ENCODE results near the gene RFTN1. TPM values are rescaled to one million over a fixed set of nuclear protein-coding genes. Genes with fewer than 3 reads are reported as not detected.

The RFTN1 gene
- total RNA-seq, 2 experiments from 2014 or later = 55.7 to 56.4 TPM

DNA sequence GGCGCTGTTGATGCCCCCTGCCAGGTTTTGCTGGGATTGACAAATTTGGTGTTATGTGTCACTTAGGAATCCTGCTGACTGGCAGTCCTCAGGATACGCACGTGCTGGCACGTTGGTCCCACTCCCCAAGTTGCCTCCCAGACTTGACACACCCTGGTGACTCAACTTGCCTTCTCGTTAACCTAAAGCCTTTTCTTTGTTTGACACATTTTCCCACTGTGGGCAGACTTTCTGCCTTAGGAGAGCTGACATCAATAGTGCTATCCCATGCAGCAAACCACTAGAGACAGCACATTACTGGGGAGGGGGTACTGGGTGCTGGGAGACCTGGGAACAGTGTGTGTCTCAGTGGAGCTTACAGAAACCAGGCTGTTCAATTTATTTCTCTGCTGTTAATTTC is 144.2 kb downstream of the RFTN1 start:
- Mint-ChIP-seq H3K4me3 (no peak overlapping the region), H3K27me3 (no peaks in the 10 kb centered on the region), H3K36me3 (ENCODE audit: low read depth) (peaks cover 79% of the 10 kb centered on the region), H3K27ac (no peak overlapping the region), H3K4me1 (ENCODE audit: low read depth) (peaks cover 65% of the 10 kb centered on the region), H3K9me3 (no peaks in the 10 kb centered on the region)
- no peak for ATAC-seq (ENCODE audit: poor library complexity)
- CTCF ChIA-PET = interaction anchor here (0.8 kb wide), 1 partner anchor 79 kb away, joined by 3 read pairs; no protein-coding TSS in a partner anchor
- Histone ChIP-seq H3K4me1 (ENCODE audit: insufficient read depth, low read length) (peaks cover 15% of the 10 kb centered on the region), H3K27ac (ENCODE audit: low read depth in 1 of 2, low read length in 2 of 2) (no peak overlapping the region), H3K4me3 (ENCODE audit: low read length) (no peak overlapping the region), H3K36me3 (ENCODE audit: insufficient read depth, low read length) (peaks cover 68% of the 10 kb centered on the region), H3K27me3 (ENCODE audit: control insufficient read depth in 1 of 2, insufficient read depth in 2 of 2, low read length in 2 of 2) (no peaks in the 10 kb centered on the region), H3K9me3 (ENCODE audit: control insufficient read depth in 1 of 2, insufficient read depth in 1 of 2, low read length in 2 of 2) (no peaks in the 10 kb centered on the region)
- intact Hi-C loops (cut with DNase I, micrococcal nuclease) = no loop called here
- DNase-seq = no peak
- POLR2A ChIA-PET = no interaction called here
- TF ChIP-seq, protein P1, sequence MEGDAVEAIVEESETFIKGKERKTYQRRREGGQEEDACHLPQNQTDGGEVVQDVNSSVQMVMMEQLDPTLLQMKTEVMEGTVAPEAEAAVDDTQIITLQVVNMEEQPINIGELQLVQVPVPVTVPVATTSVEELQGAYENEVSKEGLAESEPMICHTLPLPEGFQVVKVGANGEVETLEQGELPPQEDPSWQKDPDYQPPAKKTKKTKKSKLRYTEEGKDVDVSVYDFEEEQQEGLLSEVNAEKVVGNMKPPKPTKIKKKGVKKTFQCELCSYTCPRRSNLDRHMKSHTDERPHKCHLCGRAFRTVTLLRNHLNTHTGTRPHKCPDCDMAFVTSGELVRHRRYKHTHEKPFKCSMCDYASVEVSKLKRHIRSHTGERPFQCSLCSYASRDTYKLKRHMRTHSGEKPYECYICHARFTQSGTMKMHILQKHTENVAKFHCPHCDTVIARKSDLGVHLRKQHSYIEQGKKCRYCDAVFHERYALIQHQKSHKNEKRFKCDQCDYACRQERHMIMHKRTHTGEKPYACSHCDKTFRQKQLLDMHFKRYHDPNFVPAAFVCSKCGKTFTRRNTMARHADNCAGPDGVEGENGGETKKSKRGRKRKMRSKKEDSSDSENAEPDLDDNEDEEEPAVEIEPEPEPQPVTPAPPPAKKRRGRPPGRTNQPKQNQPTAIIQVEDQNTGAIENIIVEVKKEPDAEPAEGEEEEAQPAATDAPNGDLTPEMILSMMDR (IDR thresholded peaks at IDR 0.05) = no peak

DNA sequence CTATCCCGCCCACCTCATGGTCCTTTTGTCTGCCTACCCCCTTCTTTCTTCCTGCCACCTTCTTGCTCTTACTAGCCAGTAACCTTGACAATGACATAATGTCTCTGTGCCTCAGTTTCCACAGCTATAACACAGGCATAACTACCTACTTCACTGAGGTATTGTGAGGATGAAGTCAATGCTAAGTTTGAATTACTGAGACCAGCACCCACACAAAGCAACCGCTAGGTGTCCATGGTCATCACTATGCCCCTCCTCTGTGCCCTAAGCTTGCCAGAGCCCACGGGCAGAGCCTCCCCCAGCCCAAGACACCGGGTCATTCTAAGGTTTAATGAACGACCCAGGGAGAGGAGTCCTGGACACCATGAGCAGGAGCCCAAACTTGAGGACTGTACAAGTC is 146.9 kb downstream of the RFTN1 start:
- no peak for ATAC-seq (ENCODE audit: poor library complexity)
- H3K4me1 Mint-ChIP-seq (ENCODE audit: low read depth) = peaks cover 43% of the 10 kb centered on the region
- Histone ChIP-seq H3K36me3 (ENCODE audit: insufficient read depth, low read length) (peaks cover 84% of the 10 kb centered on the region), H3K4me3 (ENCODE audit: low read length) (no peak overlapping the region), H3K9me3 (ENCODE audit: control insufficient read depth in 1 of 2, insufficient read depth in 1 of 2, low read length in 2 of 2) (no peaks in the 10 kb centered on the region), H3K4me1 (ENCODE audit: insufficient read depth, low read length) (peaks cover 2% of the 10 kb centered on the region), H3K27me3 (ENCODE audit: control insufficient read depth in 1 of 2, insufficient read depth in 2 of 2, low read length in 2 of 2) (no peaks in the 10 kb centered on the region), H3K27ac (ENCODE audit: low read depth in 1 of 2, low read length in 2 of 2) (no peak overlapping the region)
- H3K9me3 Mint-ChIP-seq = no peaks in the 10 kb centered on the region
- no peak for DNase-seq
- intact Hi-C loops (cut with DNase I, micrococcal nuclease) = no loop called here
- TF ChIP-seq, protein P1 (IDR thresholded peaks at IDR 0.05) = no peak
- H3K4me3 Mint-ChIP-seq = no peak overlapping the region
- H3K27me3 Mint-ChIP-seq = no peaks in the 10 kb centered on the region
- H3K36me3 Mint-ChIP-seq (ENCODE audit: low read depth) = peaks cover 91% of the 10 kb centered on the region
- CTCF ChIA-PET = no interaction called here
- H3K27ac Mint-ChIP-seq = peak overlapping the region; percentile 4
- POLR2A ChIA-PET = no interaction called here

DNA sequence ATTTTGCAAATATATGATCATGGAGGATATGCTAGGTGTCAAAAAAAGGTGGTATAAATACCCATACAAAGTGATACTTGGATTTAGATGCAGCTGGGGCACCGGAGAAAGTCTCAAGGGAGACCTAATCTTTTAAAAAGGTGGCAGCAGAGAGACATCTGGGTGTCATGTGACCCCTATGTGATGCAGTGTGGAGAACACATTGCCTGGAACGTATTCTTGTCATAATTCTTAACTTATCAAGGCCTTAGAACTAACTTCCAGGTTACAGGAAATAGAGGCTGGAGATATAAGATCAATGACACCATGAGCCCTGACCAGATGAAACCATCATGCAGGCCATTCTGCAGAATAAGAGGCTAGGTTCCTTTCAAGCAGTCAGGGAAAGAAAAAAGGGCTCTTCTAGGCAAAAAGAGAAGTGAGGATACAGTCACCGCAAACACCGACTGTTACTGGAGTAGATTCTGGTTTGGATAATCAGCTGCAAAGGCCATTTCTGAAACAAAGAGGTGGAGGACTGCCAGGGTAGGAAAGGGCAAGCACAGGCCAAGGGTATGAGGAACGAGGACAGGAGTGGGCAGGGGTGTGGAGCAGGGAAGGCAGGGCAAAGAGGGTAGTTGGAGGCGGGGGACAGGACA is 147.9 kb downstream of the RFTN1 start:
- Histone ChIP-seq H3K27me3 (ENCODE audit: control insufficient read depth in 1 of 2, insufficient read depth in 2 of 2, low read length in 2 of 2) (no peaks in the 10 kb centered on the region), H3K36me3 (ENCODE audit: insufficient read depth, low read length) (peaks cover 84% of the 10 kb centered on the region), H3K4me1 (ENCODE audit: insufficient read depth, low read length) (no peaks in the 10 kb centered on the region), H3K4me3 (ENCODE audit: low read length) (no peak overlapping the region), H3K27ac (ENCODE audit: low read depth in 1 of 2, low read length in 2 of 2) (no peak overlapping the region), H3K9me3 (ENCODE audit: control insufficient read depth in 1 of 2, insufficient read depth in 1 of 2, low read length in 2 of 2) (no peaks in the 10 kb centered on the region)
- no peaks in the 10 kb centered on the region for H3K27me3 Mint-ChIP-seq
- DNase-seq (no peak), ATAC-seq (ENCODE audit: poor library complexity) (no peak)
- H3K4me1 Mint-ChIP-seq (ENCODE audit: low read depth) = peaks cover 40% of the 10 kb centered on the region
- peaks cover 92% of the 10 kb centered on the region for H3K36me3 Mint-ChIP-seq (ENCODE audit: low read depth)
- intact Hi-C loops (cut with DNase I, micrococcal nuclease) = no loop called here
- H3K4me3 Mint-ChIP-seq = no peak overlapping the region
- TF ChIP-seq, protein P1 (IDR thresholded peaks at IDR 0.05) = no peak
- H3K27ac Mint-ChIP-seq = no peak overlapping the region
- CTCF ChIA-PET = no interaction called here
- H3K9me3 Mint-ChIP-seq = no peaks in the 10 kb centered on the region
- POLR2A ChIA-PET = no interaction called here

Measured in CD4-positive, alpha-beta T cell (primary cell).